ENCODE data around the gene SND1.

GRCh38 chr7:127862525-127862924 is 210.5 kb downstream of the SND1 start:
- TF ChIP-seq CTCF (IDR thresholded peaks at IDR 0.05; ENCODE audit: insufficient read depth, low read length, poor library complexity, severe bottlenecking), result no peak
- no peak for TF ChIP-seq EZH2phosphoT487 (conservative IDR thresholded peaks at IDR 0.05; ENCODE audit: low read length)

Data from SU-DHL-6 (cell line).